NCI-H510A (cell line): ENCODE data around the gene UTS2R.
"Not testable (repeated sequence)": the region's sequence is repeated elsewhere in the genome, so short reads cannot be mapped to it uniquely, and the experiment has no call there.

Experiments
- DNase-seq: peaks from one replicate; lab custom pipeline; 2025; lab: John Stamatoyannopoulos, UW

UTS2R gene

GRCh38 chr17:82408938-82409318 lies 37.4 kb downstream of the UTS2R start:
- no peak for DNase-seq

- no peak for DNase-seq
Observed at GRCh38 chr17:82410014-82410716, 38.6 kb downstream of the UTS2R start.

GRCh38 chr17:82411396-82412053 lies 40.0 kb downstream of the UTS2R start:
- no peak for DNase-seq

- DNase-seq = not testable (repeated sequence)
Observed at GRCh38 chr17:82412081-82412480, 40.5 kb downstream of the UTS2R start.

- no peak for DNase-seq
Observed at GRCh38 chr17:82412535-82413520, 41.3 kb downstream of the UTS2R start.

GRCh38 chr17:82414548-82415281 lies 43.1 kb downstream of the UTS2R start:
- DNase-seq = peak; percentile 33

GRCh38 chr17:82415336-82415735 lies 43.8 kb downstream of the UTS2R start:
- DNase-seq = no peak

GRCh38 chr17:82415786-82416185 lies 44.2 kb downstream of the UTS2R start:
- DNase-seq = no peak

- no peak for DNase-seq
Observed at GRCh38 chr17:82416264-82416663, 44.7 kb downstream of the UTS2R start.

GRCh38 chr17:82416771-82417170 lies 45.2 kb downstream of the UTS2R start:
- no peak for DNase-seq

- peak; percentile 83 for DNase-seq
Observed at GRCh38 chr17:82418001-82418986, 46.7 kb downstream of the UTS2R start, which contains the start of the genes HEXD and OGFOD3. HEXD (plus strand) TSS chr17:82418347; CDS start chr17:82419800, 1,453 bp downstream. OGFOD3 (minus strand) TSS chr17:82418586; CDS start chr17:82418485, 101 bp downstream.

GRCh38 chr17:82419540-82419939 lies 48.0 kb downstream of the UTS2R start:
- DNase-seq = no peak

GRCh38 chr17:82424001-82424862 lies 52.7 kb downstream of the UTS2R start:
- DNase-seq = no peak

GRCh38 chr17:82424863-82425159 lies 53.2 kb downstream of the UTS2R start:
- no peak for DNase-seq
